ENCODE data around the gene SYNGR1. TPM values are rescaled to one million over a fixed set of nuclear protein-coding genes. Genes with fewer than 3 reads are reported as not detected.

SYNGR1 gene
- total and polyA plus RNA-seq, 2 experiments from 2014 or later = 30.9 to 37.0 TPM

GRCh38 chr22:39360242-39360641 is 10.5 kb downstream of the SYNGR1 start:
- Histone ChIP-seq H3K36me3 (ENCODE audit: insufficient read depth) (no peaks in the 10 kb centered on the region), H3K27me3 (ENCODE audit: insufficient read depth) (no peaks in the 10 kb centered on the region), H3K79me2 (replicated peaks; ENCODE audit: insufficient read depth) (peaks cover 4% of the 10 kb centered on the region; the same call in 1 of the 2 replicates), H3K4me3 (no peak overlapping the region), H3K9me2 (ENCODE audit: insufficient read depth) (no peaks in the 10 kb centered on the region), H4K20me1 (replicated peaks; ENCODE audit: insufficient read depth) (no peaks in the 10 kb centered on the region; the same call in 1 of the 2 replicates), H3F3A (replicated peaks; ENCODE audit: low read depth) (no peaks in the 10 kb centered on the region), H3K27ac (ENCODE audit: low read depth) (no peak overlapping the region), H3K4me2 (no peak overlapping the region), H3K4me1 (ENCODE audit: insufficient read depth) (peaks cover 31% of the 10 kb centered on the region), H2AFZ (no peak overlapping the region)
- Mint-ChIP-seq H3K9me3 (no peaks in the 10 kb centered on the region; the same call in 2 of the 3 replicates), H3K4me3 (no peak overlapping the region; the same call in 2 of the 3 replicates), H3K4me1 (peaks cover 48% of the 10 kb centered on the region), H3K27me3 (ENCODE audit: insufficient read depth, low read depth, poor library complexity) (peaks cover 26% of the 10 kb centered on the region), H3K27ac (no peak overlapping the region), H3K36me3 (ENCODE audit: low read depth) (peaks cover 16% of the 10 kb centered on the region; the same call in 2 of the 3 replicates)
- DNase-seq (ENCODE audit: low spot score) (no peak), ATAC-seq (no peak)
- TF ChIP-seq NANOG (IDR thresholded peaks at IDR 0.05; ENCODE audit: borderline replicate concordance) (no peak), JUNB (IDR thresholded peaks at IDR 0.05; ENCODE audit: unreplicated experiment) (no peak), ZNF462 (CRISPR knock-in tag; IDR thresholded peaks at IDR 0.05) (no peak), CREB1 (CRISPR knock-in tag; IDR thresholded peaks at IDR 0.05; ENCODE audit: low read depth) (no peak), STAT1 (IDR thresholded peaks at IDR 0.05; ENCODE audit: unreplicated experiment) (no peak), CTCF (conservative IDR thresholded peaks at IDR 0.05; ENCODE audit: low read depth in 2 of 2) (no peak), EZH2 (IDR thresholded peaks at IDR 0.05; ENCODE audit: low read depth, unreplicated experiment) (no peak), POLR2AphosphoS5 (IDR thresholded peaks at IDR 0.05; ENCODE audit: low read depth) (no peak), ETS1 (IDR thresholded peaks at IDR 0.05) (no peak), ZNF114 (CRISPR knock-in tag; IDR thresholded peaks at IDR 0.05) (no peak), EZH2phosphoT487 (IDR thresholded peaks at IDR 0.05; ENCODE audit: unreplicated experiment) (no peak), ZNF331 (CRISPR knock-in tag; IDR thresholded peaks at IDR 0.05; ENCODE audit: low read depth) (no peak)
